ENCODE results near the gene STON2.
"Not testable (repeated sequence)": the region's sequence is repeated elsewhere in the genome, so short reads cannot be mapped to it uniquely, and the experiment has no call there.

The STON2 gene

DNA sequence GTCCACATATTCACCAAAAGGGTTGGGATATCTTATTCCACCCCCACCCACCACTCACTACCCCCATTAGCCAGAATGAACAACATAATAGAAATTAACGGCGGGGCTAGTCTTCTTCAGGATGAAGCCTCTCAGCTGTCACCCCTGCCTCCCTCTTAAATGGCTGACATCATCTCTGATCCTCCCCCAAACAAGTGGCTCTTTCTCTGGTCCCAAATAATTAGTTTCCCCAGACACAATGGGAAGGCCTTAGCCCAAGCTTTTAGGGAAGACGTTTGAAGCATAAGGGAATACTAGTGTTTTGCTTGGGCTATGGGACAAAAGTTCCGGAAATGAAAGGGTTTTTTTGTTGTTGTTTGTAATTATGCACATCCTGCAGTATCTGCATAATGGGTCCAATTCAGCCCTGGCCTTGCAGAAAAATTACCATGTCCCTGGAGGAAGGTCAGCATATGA is 13.8 kb downstream of the STON2 start:
- H3K36me3 ChIP-seq (ENCODE audit: control insufficient read depth, insufficient read depth, low read length): no peaks in the 10 kb centered on the region
- 31 to 33% methylated on average over 4 of the region's 4 CpGs for WGBS, 2 experiments
- H3K9me3 ChIP-seq (ENCODE audit: control insufficient read depth, low read length): no peaks in the 10 kb centered on the region
- peaks cover 10% of the 10 kb centered on the region for H3K4me1 ChIP-seq (ENCODE audit: control insufficient read depth, insufficient read depth, low read length)
- H3K4me3 ChIP-seq (ENCODE audit: insufficient read depth, low read depth, low read length): no peak overlapping the region
- no peak overlapping the region for H3K27ac ChIP-seq (ENCODE audit: insufficient read depth, low read depth, low read length, poor library complexity, severe bottlenecking)
- no peaks in the 10 kb centered on the region for H3K27me3 ChIP-seq (ENCODE audit: control insufficient read depth, insufficient read depth, low read length, poor library complexity, severe bottlenecking)

DNA sequence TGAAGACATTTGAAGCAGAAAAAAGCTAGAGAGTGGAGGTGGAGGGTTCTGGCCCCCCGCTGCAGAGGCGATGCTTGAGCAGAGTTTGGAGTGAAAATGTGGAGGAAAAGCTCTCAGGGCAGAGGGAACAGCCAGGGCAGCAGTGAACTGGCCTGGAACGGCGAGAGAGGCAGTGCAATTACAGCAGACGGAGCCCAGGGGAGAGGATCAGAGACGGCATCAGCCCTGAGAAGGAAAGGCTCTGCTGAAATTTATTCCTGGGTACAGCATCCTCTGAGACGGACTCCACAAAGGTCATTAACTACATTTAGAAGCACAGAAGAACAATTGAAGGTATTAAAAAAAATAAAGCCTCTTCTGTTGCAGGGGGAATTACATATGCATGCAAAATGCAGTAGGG is 14.2 kb downstream of the STON2 start:
- Histone ChIP-seq H3K9me3 (ENCODE audit: control insufficient read depth, low read length) (no peaks in the 10 kb centered on the region), H3K4me3 (ENCODE audit: insufficient read depth, low read depth, low read length) (no peak overlapping the region), H3K4me1 (ENCODE audit: control insufficient read depth, insufficient read depth, low read length) (peaks cover 10% of the 10 kb centered on the region), H3K27me3 (ENCODE audit: control insufficient read depth, insufficient read depth, low read length, poor library complexity, severe bottlenecking) (no peaks in the 10 kb centered on the region), H3K36me3 (ENCODE audit: control insufficient read depth, insufficient read depth, low read length) (no peaks in the 10 kb centered on the region), H3K27ac (ENCODE audit: insufficient read depth, low read depth, low read length, poor library complexity, severe bottlenecking) (no peak overlapping the region)
- WGBS, 2 experiments: 82% methylated on average over 7 of the region's 7 CpGs

DNA sequence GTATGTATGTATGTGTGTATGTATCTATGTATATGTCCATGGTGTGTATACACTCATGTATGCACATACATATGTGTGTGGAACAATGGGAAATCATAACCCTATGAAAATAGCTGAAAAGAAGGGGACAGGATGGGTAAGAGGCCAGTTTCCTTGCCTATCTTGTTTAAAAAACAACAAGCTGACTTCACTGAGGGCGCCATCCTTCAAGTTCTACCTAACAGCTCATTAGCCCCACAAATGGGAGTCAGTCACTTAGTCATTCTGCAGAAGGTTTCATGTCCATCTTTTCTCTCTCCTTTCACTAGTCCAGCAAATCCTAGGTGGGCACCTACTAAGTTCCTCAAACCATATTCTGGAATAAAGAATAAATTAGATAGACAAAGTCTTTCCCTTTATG is 14.7 kb downstream of the STON2 start:
- H3K27ac ChIP-seq (ENCODE audit: insufficient read depth, low read depth, low read length, poor library complexity, severe bottlenecking): no peak overlapping the region
- WGBS, 2 experiments: 94 to 100% methylated on average over 1 of the region's 1 CpG

GRCh38 chr14:81384900-81385299 is 15.2 kb downstream of the STON2 start:
- Histone ChIP-seq H3K36me3 (ENCODE audit: control insufficient read depth, insufficient read depth, low read length) (no peaks in the 10 kb centered on the region), H3K27ac (ENCODE audit: insufficient read depth, low read depth, low read length, poor library complexity, severe bottlenecking) (no peak overlapping the region), H3K4me1 (ENCODE audit: control insufficient read depth, insufficient read depth, low read length) (peaks cover 10% of the 10 kb centered on the region), H3K4me3 (ENCODE audit: insufficient read depth, low read depth, low read length) (no peak overlapping the region), H3K27me3 (ENCODE audit: control insufficient read depth, insufficient read depth, low read length, poor library complexity, severe bottlenecking) (no peaks in the 10 kb centered on the region), H3K9me3 (ENCODE audit: control insufficient read depth, low read length) (no peaks in the 10 kb centered on the region)
- WGBS, 2 experiments: 100% methylated on average over 1 of the region's 1 CpG

More for the DNA sequence above, 14.7 kb downstream of the STON2 start:
- H3K9me3 ChIP-seq (ENCODE audit: control insufficient read depth, low read length): no peaks in the 10 kb centered on the region
- H3K27me3 ChIP-seq (ENCODE audit: control insufficient read depth, insufficient read depth, low read length, poor library complexity, severe bottlenecking): no peaks in the 10 kb centered on the region
- H3K4me3 ChIP-seq (ENCODE audit: insufficient read depth, low read depth, low read length): no peak overlapping the region
- H3K4me1 ChIP-seq (ENCODE audit: control insufficient read depth, insufficient read depth, low read length): peaks cover 10% of the 10 kb centered on the region
- no peaks in the 10 kb centered on the region for H3K36me3 ChIP-seq (ENCODE audit: control insufficient read depth, insufficient read depth, low read length)

- H3K4me3 ChIP-seq (ENCODE audit: insufficient read depth, low read depth, low read length): no peak overlapping the region
- H3K27me3 ChIP-seq (ENCODE audit: control insufficient read depth, insufficient read depth, low read length, poor library complexity, severe bottlenecking): no peaks in the 10 kb centered on the region
- no peaks in the 10 kb centered on the region for H3K36me3 ChIP-seq (ENCODE audit: control insufficient read depth, insufficient read depth, low read length)
- 92 to 99% methylated on average over 8 of the region's 8 CpGs for WGBS, 2 experiments
- no peaks in the 10 kb centered on the region for H3K9me3 ChIP-seq (ENCODE audit: control insufficient read depth, low read length)
- no peak overlapping the region for H3K27ac ChIP-seq (ENCODE audit: insufficient read depth, low read depth, low read length, poor library complexity, severe bottlenecking)
- peaks cover 10% of the 10 kb centered on the region for H3K4me1 ChIP-seq (ENCODE audit: control insufficient read depth, insufficient read depth, low read length)
Observed at GRCh38 chr14:81382517-81383225, 17.5 kb downstream of the STON2 start.

GRCh38 chr14:81380009-81380408 is 20.1 kb downstream of the STON2 start:
- not testable (repeated sequence) for H3K4me1 ChIP-seq (ENCODE audit: control insufficient read depth, insufficient read depth, low read length); H3K9me3 ChIP-seq (ENCODE audit: control insufficient read depth, low read length); H3K27me3 ChIP-seq (ENCODE audit: control insufficient read depth, insufficient read depth, low read length, poor library complexity, severe bottlenecking); H3K27ac ChIP-seq (ENCODE audit: insufficient read depth, low read depth, low read length, poor library complexity, severe bottlenecking); H3K4me3 ChIP-seq (ENCODE audit: insufficient read depth, low read depth, low read length); H3K36me3 ChIP-seq (ENCODE audit: control insufficient read depth, insufficient read depth, low read length)
- 86 to 91% methylated on average over 2 of the region's 2 CpGs for WGBS, 2 experiments

- 75 to 92% methylated on average over 1 of the region's 1 CpG for WGBS, 2 experiments
- Histone ChIP-seq H3K27ac (ENCODE audit: insufficient read depth, low read depth, low read length, poor library complexity, severe bottlenecking) (no peak overlapping the region), H3K27me3 (ENCODE audit: control insufficient read depth, insufficient read depth, low read length, poor library complexity, severe bottlenecking) (no peaks in the 10 kb centered on the region), H3K9me3 (ENCODE audit: control insufficient read depth, low read length) (no peaks in the 10 kb centered on the region), H3K4me3 (ENCODE audit: insufficient read depth, low read depth, low read length) (no peak overlapping the region), H3K4me1 (ENCODE audit: control insufficient read depth, insufficient read depth, low read length) (no peaks in the 10 kb centered on the region), H3K36me3 (ENCODE audit: control insufficient read depth, insufficient read depth, low read length) (peaks cover 8% of the 10 kb centered on the region)
Observed at GRCh38 chr14:81371802-81372201, 28.3 kb downstream of the STON2 start.

GRCh38 chr14:81367563-81367962 is 32.6 kb downstream of the STON2 start:
- no peaks in the 10 kb centered on the region for H3K27me3 ChIP-seq (ENCODE audit: control insufficient read depth, insufficient read depth, low read length, poor library complexity, severe bottlenecking)
- no peaks in the 10 kb centered on the region for H3K9me3 ChIP-seq (ENCODE audit: control insufficient read depth, low read length)
- 88 to 91% methylated on average over 4 of the region's 4 CpGs for WGBS, 2 experiments
- H3K36me3 ChIP-seq (ENCODE audit: control insufficient read depth, insufficient read depth, low read length): peaks cover 8% of the 10 kb centered on the region
- no peak overlapping the region for H3K4me3 ChIP-seq (ENCODE audit: insufficient read depth, low read depth, low read length)
- H3K27ac ChIP-seq (ENCODE audit: insufficient read depth, low read depth, low read length, poor library complexity, severe bottlenecking): no peak overlapping the region
- peaks cover 12% of the 10 kb centered on the region for H3K4me1 ChIP-seq (ENCODE audit: control insufficient read depth, insufficient read depth, low read length)

DNA sequence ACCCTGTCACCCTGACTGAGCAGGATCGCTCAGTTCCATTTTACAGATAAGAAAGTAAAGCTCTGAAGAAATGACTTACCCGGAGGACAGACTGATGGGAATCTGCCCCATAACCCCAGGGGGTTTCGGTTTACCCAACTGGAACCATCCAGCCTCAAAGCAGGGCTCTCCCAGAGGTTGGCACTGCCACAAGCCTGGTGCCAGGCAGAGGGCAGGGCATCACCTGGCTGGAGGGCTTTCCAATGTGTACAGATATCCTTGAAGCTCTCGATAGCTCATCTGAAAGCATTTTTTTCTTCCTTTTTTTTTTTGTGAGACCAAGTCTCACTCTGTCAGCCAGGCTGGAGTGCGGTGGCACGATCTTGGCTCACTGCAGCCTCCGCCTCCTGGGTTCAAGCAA is 33.2 kb downstream of the STON2 start:
- Histone ChIP-seq H3K4me1 (ENCODE audit: control insufficient read depth, insufficient read depth, low read length) (peaks cover 12% of the 10 kb centered on the region), H3K27ac (ENCODE audit: insufficient read depth, low read depth, low read length, poor library complexity, severe bottlenecking) (no peak overlapping the region), H3K9me3 (ENCODE audit: control insufficient read depth, low read length) (no peaks in the 10 kb centered on the region), H3K4me3 (ENCODE audit: insufficient read depth, low read depth, low read length) (no peak overlapping the region), H3K36me3 (ENCODE audit: control insufficient read depth, insufficient read depth, low read length) (peaks cover 8% of the 10 kb centered on the region), H3K27me3 (ENCODE audit: control insufficient read depth, insufficient read depth, low read length, poor library complexity, severe bottlenecking) (no peaks in the 10 kb centered on the region)
- WGBS, 2 experiments: 95% methylated on average over 7 of the region's 7 CpGs

DNA sequence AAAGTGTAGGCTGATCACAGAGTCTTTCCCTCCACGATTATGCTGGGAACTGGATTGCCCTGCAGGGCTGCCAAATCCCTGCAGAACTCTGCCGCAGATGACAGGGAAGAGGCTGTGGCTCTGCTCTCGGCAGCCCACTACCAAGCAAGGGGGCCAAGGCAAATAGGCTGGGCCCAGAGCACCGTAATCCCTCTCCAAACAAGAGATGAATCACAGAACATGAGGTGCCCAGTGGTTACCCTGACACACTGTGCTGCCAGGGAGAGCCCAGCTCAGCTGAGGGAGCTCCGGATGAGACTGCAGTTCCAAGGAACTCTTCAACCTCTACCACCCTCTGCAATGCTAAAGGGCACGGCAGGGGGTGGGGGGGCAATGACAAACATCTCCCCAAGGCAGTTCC is 33.9 kb downstream of the STON2 start:
- H3K4me1 ChIP-seq (ENCODE audit: control insufficient read depth, insufficient read depth, low read length): peaks cover 12% of the 10 kb centered on the region
- no peak overlapping the region for H3K27ac ChIP-seq (ENCODE audit: insufficient read depth, low read depth, low read length, poor library complexity, severe bottlenecking)
- WGBS, 2 experiments: 35 to 36% methylated on average over 6 of the region's 6 CpGs
- no peak overlapping the region for H3K4me3 ChIP-seq (ENCODE audit: insufficient read depth, low read depth, low read length)
- H3K36me3 ChIP-seq (ENCODE audit: control insufficient read depth, insufficient read depth, low read length): peaks cover 8% of the 10 kb centered on the region
- no peaks in the 10 kb centered on the region for H3K9me3 ChIP-seq (ENCODE audit: control insufficient read depth, low read length)
- H3K27me3 ChIP-seq (ENCODE audit: control insufficient read depth, insufficient read depth, low read length, poor library complexity, severe bottlenecking): no peaks in the 10 kb centered on the region
